Stimulated activated CD4-positive, alpha-beta T cell treated with anti-CD3 and anti-CD28 coated beads, Interleukin-4, amount 100 ng/mL, for 1 hour (primary cell): ENCODE data around the gene C1QL1.
A peak's percentile ranks its signal among the peaks of the same experiment; 100 is the strongest.
"Not testable (repeated sequence)": the region's sequence is repeated elsewhere in the genome, so short reads cannot be mapped to it uniquely, and the experiment has no call there.

Experiments used
- DNase-seq: peaks from one replicate; pipeline ENCODE4 v3.0.0-alpha.2; 2020

C1QL1 gene

DNA sequence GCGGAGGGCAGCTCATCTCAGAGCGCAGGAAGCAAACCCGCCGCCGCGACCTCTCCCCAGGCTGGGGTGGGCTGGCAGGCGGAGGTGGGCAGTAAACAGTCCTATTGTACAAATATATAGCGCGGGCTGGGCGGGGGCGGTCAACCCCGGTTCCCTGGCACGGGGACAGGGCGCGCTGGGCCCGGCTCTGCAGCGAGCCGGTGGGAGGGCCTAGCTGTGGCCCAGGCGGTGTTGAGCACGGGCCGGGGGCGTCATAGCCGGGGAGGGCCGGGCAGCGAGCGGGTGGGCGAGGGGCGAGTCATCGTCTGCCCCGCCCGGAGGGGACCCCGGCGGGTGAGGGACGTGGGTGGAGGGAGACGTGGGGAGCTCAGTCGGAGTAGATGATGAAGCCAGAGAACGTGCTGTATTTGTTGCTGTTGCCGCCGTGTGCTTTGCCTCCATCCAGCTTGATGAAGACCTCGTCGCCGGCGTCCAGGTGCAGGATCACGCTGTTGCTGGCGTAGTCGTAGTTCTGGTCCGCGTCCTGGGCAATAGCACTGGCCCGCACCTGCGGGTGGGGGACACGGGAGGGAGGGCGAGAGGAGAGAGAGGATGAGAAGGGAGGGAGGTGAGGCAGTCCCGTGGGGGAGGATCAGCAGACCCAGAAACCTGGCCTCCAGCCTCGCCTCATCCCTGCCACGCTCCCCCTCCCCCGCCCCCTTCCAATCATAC lies 8.1 kb downstream of the C1QL1 start:
- peak; percentile 33 for DNase-seq

DNA sequence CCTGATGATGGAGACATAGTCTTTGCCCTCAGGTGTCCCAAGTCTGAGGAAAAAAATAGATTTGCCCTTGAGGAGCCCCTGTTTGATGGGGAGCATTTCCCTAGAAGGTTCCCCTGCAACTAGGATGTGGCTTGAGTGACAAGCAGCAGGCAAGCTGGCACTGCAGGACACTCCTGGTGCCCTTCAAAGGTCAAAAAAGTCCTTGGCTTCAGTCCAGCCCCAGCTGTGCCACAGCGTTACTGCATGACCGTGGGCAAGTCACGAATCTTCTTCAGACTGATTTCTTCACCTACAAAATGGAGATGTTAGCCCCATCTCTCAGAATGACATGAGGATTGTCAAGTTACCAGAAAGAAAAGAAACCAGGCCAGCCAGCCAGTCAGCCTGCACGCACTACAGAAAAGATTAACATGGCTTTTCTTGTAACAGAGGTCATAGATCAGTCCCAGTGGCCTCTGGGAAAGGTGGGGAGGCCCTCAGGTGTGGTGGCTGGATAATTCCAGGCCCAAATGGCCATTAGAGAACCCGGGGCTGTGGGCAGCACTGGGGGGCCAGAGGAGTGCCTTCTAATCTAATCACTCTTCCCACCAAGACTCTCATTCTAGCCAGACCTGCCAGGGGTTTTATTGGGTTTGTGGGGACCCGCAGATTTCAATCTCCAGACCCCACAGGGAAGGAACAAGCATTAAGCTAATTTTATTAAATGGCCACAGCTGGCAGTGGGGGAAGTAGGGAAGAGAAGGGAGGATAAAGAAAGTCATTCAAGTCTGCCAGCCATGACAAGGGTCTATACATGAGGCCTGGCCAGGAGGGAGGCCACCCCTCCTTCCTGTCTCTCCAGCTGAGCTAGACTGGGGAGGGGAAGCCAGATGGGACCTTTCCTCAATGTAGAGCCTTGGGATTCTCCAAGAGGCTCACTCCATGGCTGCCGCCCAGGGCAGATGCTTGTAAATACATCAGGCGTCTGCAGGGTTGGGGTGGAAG lies 10.8 kb downstream of the C1QL1 start:
- DNase-seq = no peak

DNA sequence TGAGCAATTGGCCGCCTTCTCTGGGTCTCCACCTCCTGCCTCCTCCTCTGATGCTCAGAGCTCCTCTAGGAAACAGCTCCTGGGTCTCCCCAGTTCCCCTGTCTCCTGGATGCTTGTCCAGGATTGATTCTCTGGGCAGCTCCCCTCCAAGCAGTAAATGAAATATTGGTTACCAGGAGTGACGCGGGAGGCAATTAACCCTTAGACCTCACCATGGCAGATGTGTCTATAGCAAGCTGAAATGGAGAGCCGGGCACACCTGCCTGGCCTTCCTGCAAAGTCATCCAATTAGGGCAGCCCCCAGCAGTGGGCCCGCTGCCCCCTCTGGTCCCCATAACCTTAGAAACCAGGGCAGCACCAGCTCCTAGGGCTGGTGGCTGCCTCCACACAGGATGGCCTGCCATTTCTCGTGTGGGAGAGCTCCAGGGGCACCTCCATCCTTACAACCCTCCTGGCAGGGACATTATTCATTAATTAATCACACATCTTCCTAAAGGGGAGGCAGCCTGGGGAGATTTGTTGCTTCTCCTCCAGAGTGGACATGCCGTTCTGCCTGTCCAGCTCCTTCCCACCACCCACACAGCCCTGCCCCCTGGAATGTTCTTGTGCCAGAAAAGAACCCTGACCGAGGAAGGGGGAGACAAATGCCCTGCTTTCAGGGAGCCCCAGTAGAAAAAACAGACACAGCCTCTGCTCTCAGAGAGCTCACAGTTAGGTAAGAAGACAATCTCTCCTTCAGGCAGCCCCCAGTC lies 12.3 kb downstream of the C1QL1 start:
- DNase-seq = no peak

DNA sequence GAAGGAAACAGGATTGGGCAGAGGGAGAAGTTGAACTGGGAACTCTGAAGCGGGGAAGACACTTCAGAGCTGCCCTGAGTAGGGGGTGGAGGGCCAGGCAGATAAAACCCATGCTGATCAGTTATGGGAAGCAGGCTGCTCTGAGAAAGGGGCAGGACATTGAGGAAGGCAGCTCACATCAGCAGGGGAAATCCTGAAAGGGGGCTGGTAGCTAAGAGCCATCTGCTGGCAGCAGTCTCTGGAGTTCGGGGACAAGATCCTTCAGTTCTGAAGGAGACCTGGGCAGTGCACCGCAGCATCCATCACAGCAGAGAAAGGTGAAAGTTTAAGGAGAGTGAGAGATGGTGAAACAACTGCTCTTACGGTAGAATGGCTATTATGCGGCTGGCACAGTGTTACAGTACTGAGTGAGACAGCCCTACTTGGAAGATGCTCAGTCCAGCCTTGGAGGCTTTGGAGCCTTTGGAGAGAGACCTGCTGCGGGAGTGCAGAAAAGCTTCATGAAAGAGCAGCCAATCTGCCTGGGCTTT lies 15.1 kb downstream of the C1QL1 start:
- no peak for DNase-seq

DNA sequence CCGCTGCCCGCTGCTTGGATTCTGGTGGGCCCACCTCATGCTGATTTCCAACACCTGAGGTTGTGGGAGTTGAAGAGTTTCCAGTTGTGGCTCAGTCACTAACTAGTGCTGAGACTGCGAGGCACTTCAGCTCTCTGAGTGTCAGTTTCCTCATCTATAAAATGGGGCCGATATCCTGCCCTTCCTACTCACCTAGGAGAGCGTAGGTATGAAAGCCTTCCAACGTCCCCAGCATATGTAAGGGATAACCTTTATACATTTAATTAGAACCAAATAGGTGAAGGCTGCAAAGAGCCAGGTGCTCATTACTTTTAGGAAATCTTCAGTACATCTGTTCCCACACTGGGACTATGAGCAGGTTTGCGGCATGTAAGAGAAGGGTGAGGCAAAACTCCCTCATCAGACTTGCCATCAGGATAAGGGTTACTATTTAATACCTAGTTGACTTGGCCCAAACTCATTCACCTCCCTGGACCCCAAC lies 19.7 kb downstream of the C1QL1 start:
- no peak for DNase-seq

DNA sequence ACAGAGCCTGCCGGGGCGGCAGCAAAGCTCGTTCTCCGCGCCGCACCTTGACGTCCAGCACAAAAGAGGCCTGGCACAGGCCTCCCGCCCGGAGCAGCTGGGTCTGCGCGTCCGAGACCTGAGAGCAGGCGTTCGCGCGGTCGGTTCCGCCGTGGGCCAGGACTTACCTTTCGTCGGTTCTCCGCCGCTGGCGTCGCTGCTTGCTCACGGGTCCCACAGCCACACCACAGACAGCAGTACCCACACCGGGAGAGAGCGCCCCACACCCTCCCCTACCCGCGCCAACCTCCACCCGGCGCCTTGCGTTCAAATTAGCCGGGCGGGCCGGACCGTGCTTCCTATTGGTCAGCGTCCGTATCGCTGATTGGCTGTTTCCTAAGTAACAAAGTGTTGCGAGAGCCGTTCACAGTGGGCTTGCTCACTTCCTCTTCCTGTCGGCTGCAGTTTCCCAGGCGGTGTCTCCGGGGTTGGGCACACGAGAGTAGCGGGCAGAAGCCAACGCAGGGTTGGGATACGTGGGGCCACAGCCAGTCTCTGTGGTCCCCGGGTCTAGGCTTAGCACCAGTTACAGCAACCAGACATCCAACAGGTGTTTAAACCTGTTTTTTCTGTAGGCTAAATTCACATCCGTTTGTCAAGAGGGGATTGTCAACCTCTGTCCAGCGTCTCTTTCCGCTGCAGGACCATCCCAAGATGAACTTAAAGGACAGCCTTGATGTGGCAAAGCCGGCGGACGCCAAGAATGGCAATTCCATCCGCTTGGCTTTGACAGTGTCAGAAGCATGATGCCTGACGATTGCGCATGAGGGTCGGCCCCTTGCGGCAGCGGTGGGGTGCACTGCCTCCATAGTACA lies 20.4 kb downstream of the C1QL1 start, which contains the start of gene KIF18B:
Gene KIF18B, minus strand, starts transcription at position 313 of the 854 bp plus-strand sequence. CDS start 11,429 bp downstream, outside the sequence.
- DNase-seq = peak; percentile 84

DNA sequence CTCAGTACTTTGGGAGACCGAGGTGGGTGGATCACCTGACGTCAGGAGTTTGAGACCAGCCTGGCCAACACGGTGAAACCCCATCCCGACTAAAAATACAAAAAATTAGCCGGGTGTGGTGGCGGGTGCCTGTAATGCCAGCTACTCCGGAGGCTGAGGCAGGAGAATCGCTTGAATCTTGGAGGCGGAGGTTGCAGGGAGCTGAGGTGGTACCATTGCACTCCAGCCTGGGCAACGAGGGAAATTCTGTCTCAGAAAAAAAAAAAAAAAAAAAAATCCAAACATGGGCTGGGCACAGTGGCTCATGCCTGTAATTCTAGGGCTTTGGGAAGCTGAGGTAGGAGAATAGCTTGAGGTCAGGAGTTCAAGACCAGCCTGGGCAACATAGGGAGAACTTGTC lies 22.5 kb downstream of the C1QL1 start:
- DNase-seq = not testable (repeated sequence)

DNA sequence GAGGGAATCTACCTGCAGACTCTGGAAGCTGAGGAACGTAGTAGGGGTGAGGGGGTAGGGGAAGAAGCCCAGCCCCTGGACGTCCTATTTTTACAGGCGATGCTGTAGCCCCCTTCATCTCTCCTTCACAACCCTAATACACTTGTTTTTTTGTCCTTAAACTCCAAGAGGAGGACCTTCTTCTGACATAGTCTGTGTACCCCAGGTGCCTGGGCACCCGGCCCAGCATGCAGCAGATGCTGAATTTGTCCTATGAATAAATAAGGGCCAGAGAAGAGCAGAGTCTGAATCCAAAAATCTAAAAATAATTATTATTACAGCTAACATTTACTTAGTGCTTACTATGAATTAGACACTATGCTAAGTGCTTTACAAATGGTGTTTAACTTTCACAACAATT lies 25.6 kb downstream of the C1QL1 start:
- DNase-seq = no peak

DNA sequence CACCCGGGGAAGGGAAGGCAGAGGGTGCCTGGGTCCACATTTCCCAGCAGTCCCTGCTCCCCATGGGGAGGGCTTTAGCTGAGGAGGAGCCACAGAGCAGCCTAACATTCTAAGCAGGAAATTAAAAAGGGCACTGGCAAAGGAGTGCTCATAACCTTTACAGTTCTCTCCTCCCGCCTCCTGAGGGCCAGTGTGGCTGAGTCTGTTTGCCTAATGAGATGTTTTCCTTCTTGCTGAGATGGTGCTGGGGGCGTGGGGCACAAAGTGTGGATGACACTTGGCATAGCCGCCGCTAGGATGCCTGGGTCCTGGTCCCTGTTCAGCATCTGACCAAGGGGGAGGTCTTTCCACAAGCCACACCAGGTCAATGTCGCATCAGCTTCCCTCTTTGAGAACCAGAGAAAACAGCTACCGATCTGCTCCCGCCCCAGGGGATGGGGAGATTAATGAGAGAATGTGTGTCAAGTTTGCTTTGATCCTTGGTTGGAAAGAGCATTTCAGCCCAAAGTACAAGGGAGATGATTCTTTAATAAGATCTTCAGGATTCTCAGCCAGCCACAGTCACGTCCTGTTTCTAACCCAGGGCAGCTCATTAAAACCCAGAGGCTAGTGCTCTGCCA lies 26.3 kb downstream of the C1QL1 start:
- no peak for DNase-seq

DNA sequence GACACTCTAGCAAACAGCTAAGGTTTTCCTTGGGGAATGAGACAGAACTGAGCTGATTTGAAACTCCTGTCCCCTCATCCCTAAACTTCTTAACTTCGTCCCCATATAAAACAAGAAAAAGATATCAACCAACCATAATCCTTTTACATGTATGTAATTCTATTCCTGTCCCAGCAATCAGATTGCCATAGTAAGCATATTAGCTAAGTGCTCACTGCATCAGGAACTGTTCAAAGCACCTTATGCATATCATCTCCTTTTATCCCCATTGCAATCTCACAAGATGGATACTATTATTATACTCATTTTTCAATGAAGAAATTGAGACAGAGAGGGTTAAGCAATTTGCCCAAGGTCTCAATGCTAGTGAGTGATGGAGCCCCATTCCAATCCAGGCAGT lies 27.3 kb downstream of the C1QL1 start:
- DNase-seq = no peak

DNA sequence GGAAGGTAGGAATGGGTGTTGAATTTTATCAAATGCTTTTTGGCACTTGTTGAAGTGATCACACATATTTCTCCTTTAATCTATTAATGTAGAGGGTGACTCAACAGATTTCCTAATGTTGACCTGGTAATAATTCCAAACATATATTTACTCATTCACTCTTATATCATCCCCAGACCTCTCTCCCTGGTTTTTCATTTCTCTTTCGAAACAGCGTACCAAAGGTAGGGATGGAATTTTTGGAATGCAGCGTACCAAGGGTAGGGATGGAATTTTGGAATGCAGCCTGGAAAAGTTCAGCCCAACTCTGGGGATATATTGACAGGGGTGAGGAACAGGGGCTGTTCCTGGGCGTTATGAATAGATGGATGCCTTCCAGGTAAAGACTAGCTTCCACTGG lies 27.8 kb downstream of the C1QL1 start:
- no peak for DNase-seq

DNA sequence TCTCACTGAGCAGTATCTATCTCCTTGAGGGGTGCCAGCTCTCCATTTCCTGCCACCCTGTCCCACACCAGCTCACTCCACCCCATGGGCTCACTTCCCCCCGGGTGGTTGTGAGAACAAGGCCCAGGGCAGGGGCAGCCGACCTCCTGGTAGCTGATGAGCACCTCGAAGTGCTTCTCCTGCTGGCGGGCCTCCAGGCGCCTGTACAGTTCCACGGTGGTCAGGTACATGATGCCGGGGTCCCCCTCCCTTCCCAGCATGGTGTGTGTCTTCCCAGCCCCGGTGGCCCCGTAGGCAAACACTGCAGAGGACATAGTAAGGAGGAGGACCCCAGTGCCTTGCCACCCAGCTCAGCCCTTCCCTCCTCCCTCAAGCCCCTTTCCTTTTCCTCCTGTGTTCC lies 33.0 kb downstream of the C1QL1 start:
- DNase-seq = no peak

DNA sequence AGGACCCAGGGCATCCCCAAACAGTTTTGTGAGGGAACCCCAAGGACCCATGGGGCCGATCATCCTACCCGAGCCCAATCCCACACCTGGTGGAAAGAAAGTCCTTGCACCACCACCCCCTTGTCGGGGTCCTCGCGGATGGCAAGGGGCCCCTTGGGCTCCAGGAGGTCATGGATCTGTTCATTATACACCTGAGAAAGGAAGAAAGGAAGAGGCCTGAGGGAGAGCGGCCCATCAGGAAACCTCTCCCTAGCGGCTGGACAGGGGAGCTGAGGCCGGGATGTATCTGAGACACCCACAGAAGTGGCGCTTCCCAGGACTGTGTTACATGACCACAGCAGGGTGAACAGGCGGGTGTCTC lies 33.4 kb downstream of the C1QL1 start:
- DNase-seq = no peak

DNA sequence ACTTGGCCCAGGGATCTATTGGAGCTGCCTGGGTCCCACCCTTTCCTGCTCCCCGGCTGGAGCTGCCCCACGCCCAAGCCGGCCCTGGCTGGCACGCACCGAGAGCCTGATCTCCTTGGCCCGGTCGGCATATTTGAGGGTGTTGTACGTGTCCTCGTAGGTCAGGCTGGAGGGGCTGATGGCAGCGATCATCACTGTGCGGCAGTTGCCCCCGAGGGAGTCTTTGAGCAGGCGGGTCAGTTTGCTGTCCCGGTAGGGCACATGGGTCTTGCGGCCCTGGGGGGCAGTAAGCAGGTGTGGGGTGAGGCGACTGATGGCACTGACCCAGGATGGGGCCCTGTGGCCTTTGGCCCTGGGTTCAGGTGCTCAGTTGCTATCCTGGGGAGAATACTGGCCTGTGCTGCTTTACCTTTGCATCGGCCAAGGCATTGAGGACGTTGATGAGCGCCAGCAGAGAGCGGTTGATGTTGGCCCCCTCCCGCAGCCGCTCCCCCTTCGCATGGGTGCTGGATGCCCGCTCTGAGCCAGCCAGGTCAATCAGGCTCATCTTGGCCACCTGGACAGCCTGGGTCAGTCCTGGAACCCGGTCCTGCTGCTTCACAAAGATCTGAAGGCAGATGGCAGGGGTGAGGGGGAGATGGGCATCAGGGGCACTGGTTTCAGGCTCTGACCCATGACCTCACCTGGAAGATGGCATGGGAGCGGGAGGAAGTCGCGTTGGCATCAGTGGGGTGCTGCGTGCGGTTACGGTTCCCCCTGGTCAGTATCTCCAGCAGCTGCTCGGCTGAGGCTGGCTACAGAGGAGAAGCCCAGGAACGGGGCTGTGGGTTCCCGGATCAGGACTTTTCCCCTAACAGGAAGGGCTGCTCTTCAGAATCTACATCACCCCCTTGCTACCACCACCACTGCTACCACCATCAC lies 34.0 kb downstream of the C1QL1 start:
- no peak for DNase-seq

DNA sequence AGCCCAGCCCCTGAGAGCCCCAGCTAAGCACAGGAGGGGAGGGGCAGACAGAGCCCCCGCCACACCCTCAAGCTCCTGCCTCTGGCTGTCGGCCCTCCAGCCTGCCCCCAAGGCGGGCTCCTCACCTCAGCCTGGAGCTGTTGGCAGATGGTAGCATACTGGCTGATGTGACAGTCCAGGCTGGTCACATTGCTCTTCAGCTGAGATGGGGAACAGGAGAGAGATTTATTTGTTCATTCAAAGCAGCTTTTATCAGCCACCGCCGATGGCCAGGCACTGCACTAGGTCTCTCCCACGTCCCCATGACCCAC lies 35.4 kb downstream of the C1QL1 start:
- DNase-seq = no peak

DNA sequence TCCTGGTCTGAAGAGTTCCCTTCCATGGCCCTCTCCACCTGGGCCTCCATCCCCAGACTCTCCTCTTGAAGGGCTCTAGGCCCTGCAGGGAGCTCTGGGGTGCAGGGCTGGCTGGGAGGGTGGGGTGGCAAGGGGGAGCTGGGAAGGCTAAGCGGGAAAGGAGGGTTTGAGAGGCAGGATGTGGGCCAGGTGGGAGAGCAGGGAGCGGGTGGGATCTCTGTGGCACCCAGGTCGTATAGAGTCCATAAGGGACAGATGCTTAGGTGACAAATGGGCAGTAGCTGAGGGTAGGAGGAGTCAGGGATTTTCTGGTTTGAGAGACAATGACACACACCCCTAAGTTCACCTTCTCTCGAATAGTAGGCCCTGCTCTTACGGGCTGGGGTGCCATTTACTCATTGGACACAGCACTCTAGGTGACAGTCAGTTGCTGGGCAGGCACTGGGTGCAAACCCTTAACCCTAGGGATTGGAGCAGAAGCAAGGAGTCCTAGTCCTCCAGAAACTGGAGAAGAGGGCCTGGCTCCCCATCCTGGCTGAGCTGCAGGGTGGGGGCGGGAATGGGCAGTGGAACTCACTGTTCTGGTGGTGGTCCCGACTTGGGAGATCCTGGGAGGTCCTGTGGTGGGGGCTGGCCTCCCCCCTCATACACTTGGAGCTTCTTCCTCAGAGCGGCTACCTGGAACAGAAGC lies 35.9 kb downstream of the C1QL1 start:
- DNase-seq = no peak

DNA sequence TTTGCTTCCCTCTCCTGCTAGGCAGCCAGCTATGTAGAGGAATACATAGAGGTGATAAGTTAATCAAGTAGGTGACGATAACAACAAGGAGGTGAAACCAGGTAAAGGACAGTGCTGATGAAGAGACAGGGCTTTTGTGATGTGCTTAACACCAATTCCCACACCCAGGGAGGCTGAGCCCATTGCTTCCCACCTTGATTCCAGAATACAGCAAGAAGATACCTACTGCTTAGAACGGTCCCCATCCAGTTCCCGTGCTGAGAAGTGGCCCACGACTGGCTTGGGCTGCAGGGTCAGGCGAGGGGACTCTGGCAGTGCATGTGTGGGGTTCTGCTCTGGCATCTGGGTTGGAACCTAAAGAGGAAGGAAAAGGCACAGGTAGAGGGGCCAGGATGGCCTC lies 36.7 kb downstream of the C1QL1 start:
- no peak for DNase-seq

DNA sequence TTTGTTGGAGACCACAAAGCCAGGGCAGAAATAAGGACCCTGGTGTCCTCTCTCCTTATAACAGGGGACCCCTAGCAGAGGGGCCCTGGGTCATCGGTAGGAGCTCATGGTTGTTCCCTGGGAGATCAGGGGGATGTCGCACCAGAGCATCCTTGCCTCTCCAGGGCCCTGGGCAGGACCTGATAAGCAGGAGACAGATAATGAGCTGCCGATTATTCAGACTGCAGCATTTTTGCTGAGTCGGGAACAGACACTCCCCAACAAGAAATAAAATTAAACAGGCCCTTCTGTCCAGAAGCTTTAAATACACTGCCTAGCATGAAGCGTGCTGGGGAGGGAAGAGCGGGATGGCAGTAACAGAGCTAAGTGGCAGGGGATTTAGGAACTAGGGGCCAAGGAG lies 37.4 kb downstream of the C1QL1 start:
- DNase-seq = no peak

DNA sequence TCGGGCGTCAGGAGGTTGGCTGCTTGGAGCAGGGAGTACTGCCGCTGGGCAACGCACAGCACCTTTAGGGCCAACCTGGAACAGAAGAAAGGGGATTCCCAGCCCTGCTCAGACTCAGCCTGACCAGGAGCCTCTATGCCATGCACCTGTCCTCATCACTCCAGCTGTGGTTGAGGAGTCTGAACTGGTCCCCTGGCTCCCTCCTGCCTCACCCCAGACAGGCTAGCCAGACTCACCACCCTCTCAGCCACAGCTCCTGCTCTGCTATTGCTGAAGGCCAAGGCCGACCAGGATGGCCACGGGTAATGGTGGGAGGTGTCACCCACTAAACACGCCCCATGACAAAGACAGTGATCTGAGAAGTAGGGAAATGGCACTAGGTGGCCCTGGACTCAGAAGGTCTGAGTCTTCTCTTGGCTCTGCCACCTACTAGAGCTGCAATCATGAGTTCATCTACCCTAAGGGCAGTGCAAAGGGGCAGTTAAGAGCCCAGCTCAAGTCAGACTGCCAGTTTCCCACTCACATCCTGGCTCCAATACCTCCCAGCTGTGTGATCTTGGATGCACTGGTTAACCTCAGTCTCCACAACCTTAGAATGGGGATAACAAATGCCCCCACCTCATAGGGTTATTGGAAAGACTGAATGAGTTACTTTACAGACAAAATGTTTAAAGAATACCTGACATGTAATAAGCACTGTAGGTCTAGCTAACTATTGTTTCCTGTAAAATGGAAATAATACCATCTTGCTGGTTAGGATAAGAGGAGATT lies 39.0 kb downstream of the C1QL1 start:
- no peak for DNase-seq
